ENCODE results near the gene EPG5.

DNA sequence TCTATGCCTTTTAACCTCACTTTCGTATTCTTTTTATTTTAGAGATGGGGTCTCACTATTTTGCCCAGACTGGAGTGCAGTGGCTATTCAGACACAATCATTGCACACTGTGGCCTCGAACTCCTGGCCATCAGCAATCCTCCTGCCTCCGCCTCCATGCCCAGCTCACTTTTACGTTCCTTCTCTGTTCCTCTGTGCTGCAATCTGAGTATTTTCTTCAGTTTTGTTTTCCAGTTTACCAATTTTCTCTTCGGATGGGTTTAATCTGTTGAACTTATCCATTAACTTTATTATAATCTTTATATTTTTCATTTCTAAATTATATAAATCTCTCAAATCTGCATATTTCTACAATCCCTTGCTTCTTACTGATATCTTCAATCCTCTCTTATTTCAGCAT is 103.0 kb downstream of the EPG5 start:
- no peak for TF ChIP-seq POLR2A (IDR thresholded peaks at IDR 0.05; ENCODE audit: low read depth)
- TF ChIP-seq, protein P1, sequence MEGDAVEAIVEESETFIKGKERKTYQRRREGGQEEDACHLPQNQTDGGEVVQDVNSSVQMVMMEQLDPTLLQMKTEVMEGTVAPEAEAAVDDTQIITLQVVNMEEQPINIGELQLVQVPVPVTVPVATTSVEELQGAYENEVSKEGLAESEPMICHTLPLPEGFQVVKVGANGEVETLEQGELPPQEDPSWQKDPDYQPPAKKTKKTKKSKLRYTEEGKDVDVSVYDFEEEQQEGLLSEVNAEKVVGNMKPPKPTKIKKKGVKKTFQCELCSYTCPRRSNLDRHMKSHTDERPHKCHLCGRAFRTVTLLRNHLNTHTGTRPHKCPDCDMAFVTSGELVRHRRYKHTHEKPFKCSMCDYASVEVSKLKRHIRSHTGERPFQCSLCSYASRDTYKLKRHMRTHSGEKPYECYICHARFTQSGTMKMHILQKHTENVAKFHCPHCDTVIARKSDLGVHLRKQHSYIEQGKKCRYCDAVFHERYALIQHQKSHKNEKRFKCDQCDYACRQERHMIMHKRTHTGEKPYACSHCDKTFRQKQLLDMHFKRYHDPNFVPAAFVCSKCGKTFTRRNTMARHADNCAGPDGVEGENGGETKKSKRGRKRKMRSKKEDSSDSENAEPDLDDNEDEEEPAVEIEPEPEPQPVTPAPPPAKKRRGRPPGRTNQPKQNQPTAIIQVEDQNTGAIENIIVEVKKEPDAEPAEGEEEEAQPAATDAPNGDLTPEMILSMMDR (IDR thresholded peaks at IDR 0.05) = no peak

Measured in esophagus muscularis mucosa (tissue), 3 donors.